Activated naive CD8-positive, alpha-beta T cell treated with anti-CD3 and anti-CD28 coated beads, Interleukin-2, amount 50 U/mL, for 16 hours (primary cell): ENCODE measurements around the gene HAGH.
"Not testable (repeated sequence)": the region's sequence is repeated elsewhere in the genome, so short reads cannot be mapped to it uniquely, and the experiment has no call there.

Source experiments
- DNase-seq: peaks from one replicate; pipeline ENCODE4 v3.0.0-alpha.2; 2020; ENCODE audit warnings: low read depth, low spot score

The HAGH gene

GRCh38 chr16:1826691-1827573 lies at the start of gene HAGH, which contains the start of gene FAHD1:
HAGH (minus strand) TSS chr16:1826825; CDS start chr16:1826787, 38 bp downstream.
FAHD1 (plus strand) TSS chr16:1827206; CDS start chr16:1827239, 33 bp downstream.
- DNase-seq, result peak; percentile 77

- DNase-seq, result not testable (repeated sequence)
Measured at GRCh38 chr16:1876066-1876465, 49.4 kb upstream of the HAGH start.

- no peak for DNase-seq
Measured at GRCh38 chr16:1874854-1875253, 48.2 kb upstream of the HAGH start.

GRCh38 chr16:1871974-1872635 lies 45.5 kb upstream of the HAGH start, which contains the start of gene MEIOB:
MEIOB (minus strand) TSS chr16:1872164; CDS start chr16:1868175, 3,989 bp downstream.
- DNase-seq, result no peak

- no peak for DNase-seq
Measured at GRCh38 chr16:1870365-1871082, 43.9 kb upstream of the HAGH start.

GRCh38 chr16:1865902-1866690 lies 39.5 kb upstream of the HAGH start:
- no peak for DNase-seq

GRCh38 chr16:1863681-1864460 lies 37.2 kb upstream of the HAGH start:
- DNase-seq, result no peak

GRCh38 chr16:1862394-1862793 lies 35.8 kb upstream of the HAGH start:
- DNase-seq, result no peak

GRCh38 chr16:1861730-1862129 lies 35.1 kb upstream of the HAGH start:
- no peak for DNase-seq

- no peak for DNase-seq
Measured at GRCh38 chr16:1859650-1860049, 33.0 kb upstream of the HAGH start.

GRCh38 chr16:1858189-1858865 lies 31.7 kb upstream of the HAGH start:
- DNase-seq, result no peak

GRCh38 chr16:1857433-1858097 lies 30.9 kb upstream of the HAGH start:
- DNase-seq, result no peak

GRCh38 chr16:1851793-1852192 lies 25.2 kb upstream of the HAGH start:
- DNase-seq, result no peak

GRCh38 chr16:1850981-1851380 lies 24.4 kb upstream of the HAGH start:
- no peak for DNase-seq

GRCh38 chr16:1846416-1846815 lies 19.8 kb upstream of the HAGH start:
- no peak for DNase-seq

GRCh38 chr16:1845985-1846384 lies 19.4 kb upstream of the HAGH start:
- no peak for DNase-seq

- DNase-seq, result no peak
Measured at GRCh38 chr16:1839554-1839953, 12.9 kb upstream of the HAGH start.

- DNase-seq, result no peak
Measured at GRCh38 chr16:1834096-1834495, 7.5 kb upstream of the HAGH start.

- no peak for DNase-seq
Measured at GRCh38 chr16:1832838-1833454, 6.3 kb upstream of the HAGH start.
